ENCODE data around the gene HBG2.
"Not testable (repeated sequence)": the region's sequence is repeated elsewhere in the genome, so short reads cannot be mapped to it uniquely, and the experiment has no call there.

Gene HBG2

GRCh38 chr11:5254646-5255413 lies at the start of gene HBG2:
Gene HBG2, minus strand, starts transcription at chr11:5254781. Its CDS starts 53 bp downstream, at chr11:5254728.
- not testable (repeated sequence) for DNase-seq

GRCh38 chr11:5304046-5304445 lies 49.5 kb upstream of the HBG2 start:
- no peak for DNase-seq

- DNase-seq: no peak
These were observed 49.0 kb upstream of the HBG2 start for GRCh38 chr11:5303626-5304025.

- no peak for DNase-seq
These were observed 47.3 kb upstream of the HBG2 start, which contains the start of gene OR51B4 for GRCh38 chr11:5301846-5302245. Gene OR51B4, minus strand, starts transcription at chr11:5301946. Its CDS starts 0 bp downstream, at chr11:5301946.

- no peak for DNase-seq
These were observed 45.7 kb upstream of the HBG2 start for GRCh38 chr11:5300251-5300650.

GRCh38 chr11:5298451-5298850 lies 43.9 kb upstream of the HBG2 start:
- DNase-seq: no peak

GRCh38 chr11:5297721-5298323 lies 43.2 kb upstream of the HBG2 start:
- DNase-seq: no peak

GRCh38 chr11:5294342-5294995 lies 39.9 kb upstream of the HBG2 start:
- DNase-seq: not testable (repeated sequence)

- DNase-seq: no peak
These were observed 38.4 kb upstream of the HBG2 start for GRCh38 chr11:5293028-5293427.

- DNase-seq: no peak
These were observed 36.7 kb upstream of the HBG2 start for GRCh38 chr11:5291207-5291838.

- DNase-seq: no peak
These were observed 35.5 kb upstream of the HBG2 start for GRCh38 chr11:5290106-5290505.

- DNase-seq: no peak
These were observed 35.1 kb upstream of the HBG2 start for GRCh38 chr11:5289696-5290095.

- no peak for DNase-seq
These were observed 34.4 kb upstream of the HBG2 start for GRCh38 chr11:5288906-5289550.

- no peak for DNase-seq
These were observed 33.7 kb upstream of the HBG2 start for GRCh38 chr11:5288108-5288905.

- no peak for DNase-seq
These were observed 32.3 kb upstream of the HBG2 start for GRCh38 chr11:5286901-5287300.

GRCh38 chr11:5286351-5286750 lies 31.8 kb upstream of the HBG2 start:
- DNase-seq: no peak

GRCh38 chr11:5285703-5286340 lies 31.2 kb upstream of the HBG2 start:
- DNase-seq: no peak

GRCh38 chr11:5284637-5285036 lies 30.1 kb upstream of the HBG2 start:
- DNase-seq: no peak

- no peak for DNase-seq
These were observed 29.3 kb upstream of the HBG2 start for GRCh38 chr11:5283882-5284281.

GRCh38 chr11:5283086-5283485 lies 28.5 kb upstream of the HBG2 start:
- DNase-seq: no peak

GRCh38 chr11:5282628-5283027 lies 28.0 kb upstream of the HBG2 start:
- no peak for DNase-seq

GRCh38 chr11:5281596-5281995 lies 27.0 kb upstream of the HBG2 start:
- no peak for DNase-seq

Measured in NCI-H2107 (cell line).